GM23248 (cell line): Measurements from ENCODE around the gene PDE6D. TPM values are rescaled to one million over a fixed set of nuclear protein-coding genes. Genes with fewer than 3 reads are reported as not detected.

ENCODE experiments used
- DNase-seq: peaks from one replicate; pipeline ENCODE4 v3.0.0-alpha.2; 2015
- H2AFZ ChIP-seq: fragments of 200-600 bp; sonication (generic); 2 replicates; pipeline ENCODE4 v1.6.1; 2016; ENCODE audit warnings: antibody characterized with exemption
- H3F3A ChIP-seq: fragments of 200-600 bp; sonication (generic); 2 replicates; pipeline ENCODE4 v1.6.1; 2016; ENCODE audit warnings: mild to moderate bottlenecking, antibody characterized with exemption, mixed run types; ENCODE audit not compliant: insufficient read depth
- H3K27ac ChIP-seq: fragments of 200-600 bp; sonication (generic); 2 replicates; pipeline ENCODE4 v1.5.1; 2016; ENCODE audit warnings: mild to moderate bottlenecking
- H3K27me3 ChIP-seq: fragments of 200-600 bp; sonication (generic); replicated peaks from 2 replicates; pipeline ENCODE4 v1.6.1; 2016; ENCODE audit warnings: mild to moderate bottlenecking; ENCODE audit not compliant: insufficient read depth
- H3K36me3 ChIP-seq: fragments of 200-600 bp; sonication (generic); 2 replicates; pipeline ENCODE4 v1.6.1; 2016; ENCODE audit warnings: low read depth, mild to moderate bottlenecking
- H3K4me1 ChIP-seq: fragments of 200-600 bp; sonication (generic); 2 replicates; pipeline ENCODE4 v1.6.1; 2016; ENCODE audit warnings: mild to moderate bottlenecking; ENCODE audit not compliant: insufficient read depth
- H3K4me2 ChIP-seq: fragments of 200-600 bp; sonication (generic); one replicate; pipeline ENCODE4 v1.6.1; 2016; ENCODE audit warnings: mild to moderate bottlenecking; ENCODE audit not compliant: unreplicated experiment
- H3K4me3 ChIP-seq: fragments of 200-600 bp; sonication (generic); 2 replicates; pipeline ENCODE4 v1.5.1; 2016; ENCODE audit warnings: mild to moderate bottlenecking
- H3K79me2 ChIP-seq: fragments of 200-600 bp; sonication (generic); 2 replicates; pipeline ENCODE4 v1.6.1; 2016; ENCODE audit warnings: mild to moderate bottlenecking; ENCODE audit not compliant: insufficient read depth
- H3K9ac ChIP-seq: fragments of 200-600 bp; sonication (generic); 2 replicates; pipeline ENCODE4 v1.6.1; 2016; ENCODE audit warnings: mild to moderate bottlenecking
- H3K9me2 ChIP-seq: fragments of 200-600 bp; sonication (generic); 2 replicates; pipeline ENCODE4 v1.6.1; 2016; ENCODE audit warnings: mixed run types, mild to moderate bottlenecking, moderate library complexity; ENCODE audit not compliant: insufficient read depth
- H3K9me3 ChIP-seq: fragments of 200-600 bp; sonication (generic); one replicate; pipeline ENCODE4 v1.6.1; 2017; ENCODE audit warnings: low read depth
- H4K20me1 ChIP-seq: fragments of 200-600 bp; sonication (generic); 2 replicates; pipeline ENCODE4 v1.6.0; 2016; ENCODE audit not compliant: insufficient read depth
- EZH2 ChIP-seq: fragments of 200-600 bp; sonication (generic); IDR thresholded peaks from 2 replicates; pipeline ENCODE4 v1.6.1; 2018; ENCODE audit warnings: antibody characterized with exemption, mild to moderate bottlenecking; ENCODE audit not compliant: insufficient read depth, poor library complexity, severe bottlenecking
- EZH2phosphoT487 ChIP-seq: fragments of 200-600 bp; sonication (generic); IDR thresholded peaks from 2 replicates; pipeline ENCODE4 v1.6.1; 2018; ENCODE audit warnings: antibody characterized with exemption, moderate library complexity, mild to moderate bottlenecking, low read depth; ENCODE audit not compliant: insufficient read depth
- WGBS, 2 experiments: methylation state at CpG; one replicate each; pipeline ENCODE4 v1.1.6; 2015 to 2017; ENCODE audit warnings: low lambda C conversion rate in 2 of 2, low coverage in 1 of 2; ENCODE audit errors: missing lambda C conversion rate in 2 of 2; 5-methylcytosine and 5-hydroxymethylcytosine counted together
- in situ Hi-C: fragments of 300-500 bp; cut with MboI; formaldehyde crosslinking; loops from 2 replicates; pipeline ENCODE4 v1.15.0; 2020
- polyA plus RNA-seq: library from polyadenylated mRNA; unstranded; fragments of >200 nt; fragmentation: Nextera tagmentation; extraction: Ambion mirVana; gene quantifications from 2 replicates; pipeline ENCODE4 v1.2.1, GENCODE V29; 2016
- total RNA-seq: library from RNA; depleted of rRNA; stranded (reverse); fragments of >200 nt; shearing (Covaris generic); gene quantifications from 2 replicates; pipeline ENCODE4 v1.2.3, GENCODE V29; 2014

PDE6D gene
- total and polyA plus RNA-seq, 2 experiments from 2014 or later: 29.5 to 36.3 TPM

DNA sequence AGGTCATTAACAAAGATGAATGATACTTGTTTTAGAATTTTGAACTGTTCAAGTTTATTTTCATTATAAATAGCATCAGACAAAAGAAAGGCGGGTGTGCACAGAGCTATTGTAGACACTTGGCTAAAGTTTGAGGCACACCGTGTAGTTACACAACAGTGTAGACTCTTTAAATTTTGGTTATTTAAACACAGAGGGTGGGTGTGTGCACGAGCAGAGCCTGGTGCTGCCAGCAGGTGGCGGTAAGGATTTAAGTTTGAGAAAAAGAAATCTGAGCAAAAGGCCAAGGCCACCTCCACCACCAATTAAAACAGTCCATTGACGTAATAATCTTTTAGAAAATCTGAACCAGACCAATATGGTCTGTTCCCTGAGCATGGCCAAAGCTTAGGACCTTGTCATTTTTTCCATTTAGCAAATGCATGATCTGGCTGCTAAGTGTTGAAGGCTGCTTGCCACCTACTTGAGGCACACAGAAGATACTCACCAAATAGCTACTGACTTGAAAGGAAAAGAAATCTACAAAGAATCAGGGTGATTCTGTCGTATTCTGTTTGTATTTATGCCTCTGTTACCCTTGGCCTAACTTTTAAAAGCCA is 19.5 kb upstream of the PDE6D start:
- peak; percentile 69 for DNase-seq
- Histone ChIP-seq H3F3A (peaks cover 6% of the 10 kb centered on the region; the same call in 1 of the 2 replicates), H2AFZ (no peak overlapping the region), H3K9me2 (no peaks in the 10 kb centered on the region), H3K4me3 (no peak overlapping the region), H3K9ac (no peak overlapping the region), H3K27ac (no peak overlapping the region), H3K36me3 (peaks cover 41% of the 10 kb centered on the region), H3K9me3 (no peaks in the 10 kb centered on the region), H3K79me2 (peaks cover 62% of the 10 kb centered on the region), H4K20me1 (no peaks in the 10 kb centered on the region), H3K27me3 (no peaks in the 10 kb centered on the region), H3K4me1 (no peaks in the 10 kb centered on the region), H3K4me2 (no peak overlapping the region)
- in situ Hi-C loops: loop anchor here (5.0 kb wide), 1 partner anchor 52 kb away; no protein-coding TSS in a partner anchor
- 38 to 49% methylated on average over 6 of the region's 6 CpGs for whole genome bisulfite sequencing, 2 experiments
- TF ChIP-seq EZH2phosphoT487 (no peak), EZH2 (no peak)

DNA sequence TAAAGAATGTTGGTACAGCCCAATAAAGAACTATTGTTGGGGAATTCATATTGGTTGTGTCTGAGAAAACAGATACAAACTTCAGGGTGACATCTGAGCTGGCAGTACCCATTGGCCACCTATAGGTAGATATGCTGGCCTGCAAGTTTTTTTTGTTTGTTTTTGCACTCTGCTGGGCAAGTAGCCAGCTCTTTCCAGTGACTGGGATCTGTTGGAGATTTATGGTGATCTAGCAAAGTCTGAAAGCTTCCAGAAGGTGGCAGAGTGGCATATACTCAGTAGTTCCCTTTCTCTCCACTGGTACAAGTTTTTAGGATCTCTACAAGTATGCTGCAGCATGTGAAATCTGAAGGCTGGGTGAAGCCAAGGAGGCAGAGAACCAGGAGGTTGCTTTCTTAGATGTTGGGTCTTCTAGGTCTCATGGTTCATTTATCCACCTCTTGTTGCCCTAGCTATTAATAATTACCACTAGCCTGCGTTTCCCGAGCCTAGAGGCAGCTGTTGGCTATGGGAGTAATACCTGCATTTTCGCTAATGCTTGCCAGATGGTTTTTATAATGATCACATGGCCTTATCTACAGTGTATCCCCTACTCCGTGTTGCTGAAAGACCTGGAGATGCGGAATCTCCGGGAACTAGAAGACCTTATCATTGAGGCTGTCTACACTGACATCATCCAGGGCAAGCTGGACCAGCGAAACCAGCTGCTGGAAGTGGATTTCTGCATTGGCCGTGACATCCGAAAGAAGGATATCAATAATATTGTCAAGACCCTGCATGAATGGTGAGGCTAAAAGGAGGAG is 14.6 kb upstream of the PDE6D start:
- Histone ChIP-seq H3K9me3 (no peaks in the 10 kb centered on the region), H3F3A (peaks cover 14% of the 10 kb centered on the region; the same call in 1 of the 2 replicates), H3K36me3 (peaks cover 28% of the 10 kb centered on the region), H3K27me3 (no peaks in the 10 kb centered on the region), H3K4me1 (no peaks in the 10 kb centered on the region), H3K79me2 (peaks cover 52% of the 10 kb centered on the region), H3K9me2 (no peaks in the 10 kb centered on the region), H3K4me3 (no peak overlapping the region), H3K9ac (no peak overlapping the region), H4K20me1 (no peaks in the 10 kb centered on the region), H3K4me2 (no peak overlapping the region), H3K27ac (no peak overlapping the region), H2AFZ (no peak overlapping the region)
- DNase-seq: peak; percentile 74
- 77 to 83% methylated on average over 9 of the region's 9 CpGs for WGBS, 2 experiments
- in situ Hi-C loops: no loop called here
- no peak for TF ChIP-seq EZH2
- TF ChIP-seq EZH2phosphoT487: no peak

DNA sequence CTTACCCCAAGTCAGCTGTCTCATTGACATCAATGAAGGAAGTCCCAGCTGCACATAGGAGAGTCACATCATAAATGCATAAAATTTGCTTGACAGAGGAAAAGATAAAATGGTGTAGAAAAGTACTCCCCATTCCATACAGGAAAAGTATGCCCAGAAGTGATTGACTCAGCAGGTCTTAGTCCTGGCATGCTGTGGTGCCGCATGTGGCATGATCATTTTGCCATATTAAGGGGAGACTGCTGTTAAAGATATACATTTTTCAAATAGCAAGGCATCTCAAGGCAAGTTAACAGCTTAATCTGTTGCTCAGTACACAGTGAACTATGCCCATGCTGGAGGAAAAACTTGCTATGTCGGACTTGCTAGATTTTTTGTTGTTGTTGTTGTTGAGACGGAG is 13.3 kb upstream of the PDE6D start:
- 78 to 80% methylated on average over 3 of the region's 3 CpGs for WGBS, 2 experiments
- Histone ChIP-seq H3K36me3 (peaks cover 19% of the 10 kb centered on the region; the same call in 1 of the 2 replicates), H3K4me2 (no peak overlapping the region), H3K9me3 (no peaks in the 10 kb centered on the region), H3K9ac (no peak overlapping the region), H3K27ac (no peak overlapping the region), H3K79me2 (peaks cover 65% of the 10 kb centered on the region), H3F3A (peaks cover 8% of the 10 kb centered on the region; the same call in 1 of the 2 replicates), H2AFZ (no peak overlapping the region), H3K9me2 (no peaks in the 10 kb centered on the region), H3K27me3 (no peaks in the 10 kb centered on the region), H4K20me1 (no peaks in the 10 kb centered on the region), H3K4me3 (no peak overlapping the region), H3K4me1 (no peaks in the 10 kb centered on the region)
- no peak for DNase-seq
- TF ChIP-seq EZH2: no peak
- no peak for TF ChIP-seq EZH2phosphoT487
- in situ Hi-C loops: no loop called here

DNA sequence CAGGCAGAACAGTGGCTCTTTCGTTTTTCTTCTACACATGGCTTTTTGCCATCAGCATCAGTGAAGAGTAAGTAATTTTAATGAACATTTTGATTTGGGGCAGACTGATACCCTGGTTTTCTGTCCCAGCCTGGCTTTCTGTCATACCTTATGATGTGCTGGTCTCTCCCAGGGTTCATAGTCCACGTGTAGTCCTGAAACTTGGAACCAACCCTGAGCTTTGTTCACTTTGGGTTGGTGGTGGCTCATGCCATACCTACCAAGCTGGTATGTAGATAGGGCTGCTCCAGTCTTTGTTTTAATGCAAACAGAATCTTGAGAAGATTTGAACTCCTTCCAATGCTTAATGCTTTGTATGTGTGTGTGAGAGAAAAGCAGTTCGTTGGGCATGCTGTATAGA is 10.0 kb upstream of the PDE6D start:
- Histone ChIP-seq H3K9ac (no peak overlapping the region), H3F3A (peaks cover 8% of the 10 kb centered on the region; the same call in 1 of the 2 replicates), H3K79me2 (peaks cover 77% of the 10 kb centered on the region), H3K4me3 (no peak overlapping the region), H3K4me2 (no peak overlapping the region), H3K9me2 (no peaks in the 10 kb centered on the region), H3K36me3 (peaks cover 4% of the 10 kb centered on the region; the same call in 1 of the 2 replicates), H3K27me3 (no peaks in the 10 kb centered on the region), H3K27ac (no peak overlapping the region), H3K4me1 (peaks cover 6% of the 10 kb centered on the region), H3K9me3 (no peaks in the 10 kb centered on the region), H2AFZ (no peak overlapping the region), H4K20me1 (no peaks in the 10 kb centered on the region)
- in situ Hi-C loops: no loop called here
- no peak for TF ChIP-seq EZH2
- TF ChIP-seq EZH2phosphoT487: no peak
- WGBS, 2 experiments: 83 to 84% methylated on average over 3 of the region's 3 CpGs
- no peak for DNase-seq
